ENCODE measurements around the gene COG1.

COG1 gene

GRCh38 chr17:73228748-73229236 is 35.9 kb downstream of the COG1 start:
- no peak for DNase-seq (ENCODE audit: low read depth)

- DNase-seq (ENCODE audit: low read depth) = no peak
These were observed 37.2 kb downstream of the COG1 start for GRCh38 chr17:73230088-73230487.

- no peak for DNase-seq (ENCODE audit: low read depth)
These were observed 38.5 kb downstream of the COG1 start for GRCh38 chr17:73231395-73231794.

- DNase-seq (ENCODE audit: low read depth) = peak; percentile 95
These were observed 39.2 kb downstream of the COG1 start for GRCh38 chr17:73231841-73232586.

GRCh38 chr17:73232587-73233373 is 39.9 kb downstream of the COG1 start:
- DNase-seq (ENCODE audit: low read depth) = no peak

- DNase-seq (ENCODE audit: low read depth) = no peak
These were observed 41.9 kb downstream of the COG1 start for GRCh38 chr17:73234736-73235135.

GRCh38 chr17:73237714-73238113 is 44.9 kb downstream of the COG1 start:
- no peak for DNase-seq (ENCODE audit: low read depth)

GRCh38 chr17:73240561-73240960 is 47.7 kb downstream of the COG1 start:
- DNase-seq (ENCODE audit: low read depth) = no peak

- DNase-seq (ENCODE audit: low read depth) = no peak
These were observed 54.9 kb downstream of the COG1 start for GRCh38 chr17:73247726-73248125.

GRCh38 chr17:73248532-73248931 is 55.7 kb downstream of the COG1 start:
- no peak for DNase-seq (ENCODE audit: low read depth)

GRCh38 chr17:73249700-73250099 is 56.8 kb downstream of the COG1 start:
- DNase-seq (ENCODE audit: low read depth) = no peak

GRCh38 chr17:73250851-73251640 is 58.2 kb downstream of the COG1 start:
- DNase-seq (ENCODE audit: low read depth) = no peak

GRCh38 chr17:73251871-73252270 is 59.0 kb downstream of the COG1 start:
- DNase-seq (ENCODE audit: low read depth) = no peak

- peak; percentile 25 for DNase-seq (ENCODE audit: low read depth)
These were observed 62.9 kb downstream of the COG1 start for GRCh38 chr17:73255671-73256181.

GRCh38 chr17:73256220-73256619 is 63.4 kb downstream of the COG1 start:
- DNase-seq (ENCODE audit: low read depth) = no peak

GRCh38 chr17:73257516-73257915 is 64.7 kb downstream of the COG1 start:
- no peak for DNase-seq (ENCODE audit: low read depth)

All from stimulated activated CD8-positive, alpha-beta memory T cell treated with anti-CD3 and anti-CD28 coated beads, Interleukin-7, amount 100 ng/mL, for 24 hours (primary cell).